OCI-LY7 (cell line): ENCODE results near the gene WDR7.

ENCODE experiments used
- EZH2phosphoT487 ChIP-seq: fragments of 200-600 bp; sonication (generic); IDR thresholded peaks from 2 replicates; pipeline ENCODE4 v1.6.1; 2018; ENCODE audit warnings: low read depth, borderline replicate concordance, mild to moderate bottlenecking, mixed run types, antibody characterized with exemption, low read length, moderate library complexity, mixed read lengths
- TF ChIP-seq, protein P1 (sequence below): fragments of 200-600 bp; sonication (generic); conservative IDR thresholded peaks from 2 replicates; pipeline ENCODE4 v1.5.1; 2014; ENCODE audit warnings: mild to moderate bottlenecking, antibody characterized with exemption, low read length, moderate library complexity, mixed read lengths

DNA sequence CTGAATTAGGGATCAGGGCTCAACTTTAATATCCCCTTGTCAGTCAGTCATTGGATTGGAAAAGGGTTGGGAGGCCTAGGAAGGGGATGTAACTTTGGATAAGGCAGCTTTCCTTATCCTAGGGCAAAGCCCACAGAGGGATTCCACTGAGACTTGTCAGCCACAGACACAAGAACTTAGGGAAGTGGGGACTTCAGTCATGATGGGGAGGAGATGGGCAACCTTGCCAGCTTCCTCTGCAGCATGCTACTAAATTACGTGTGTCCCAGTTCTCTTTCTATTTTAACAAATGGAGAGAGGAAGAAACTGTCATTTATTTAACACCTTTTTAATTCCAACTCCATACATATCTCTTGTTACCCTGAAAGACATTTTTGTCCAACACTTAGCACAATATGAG lies 237.8 kb downstream of the WDR7 start:
- TF ChIP-seq, protein P1, sequence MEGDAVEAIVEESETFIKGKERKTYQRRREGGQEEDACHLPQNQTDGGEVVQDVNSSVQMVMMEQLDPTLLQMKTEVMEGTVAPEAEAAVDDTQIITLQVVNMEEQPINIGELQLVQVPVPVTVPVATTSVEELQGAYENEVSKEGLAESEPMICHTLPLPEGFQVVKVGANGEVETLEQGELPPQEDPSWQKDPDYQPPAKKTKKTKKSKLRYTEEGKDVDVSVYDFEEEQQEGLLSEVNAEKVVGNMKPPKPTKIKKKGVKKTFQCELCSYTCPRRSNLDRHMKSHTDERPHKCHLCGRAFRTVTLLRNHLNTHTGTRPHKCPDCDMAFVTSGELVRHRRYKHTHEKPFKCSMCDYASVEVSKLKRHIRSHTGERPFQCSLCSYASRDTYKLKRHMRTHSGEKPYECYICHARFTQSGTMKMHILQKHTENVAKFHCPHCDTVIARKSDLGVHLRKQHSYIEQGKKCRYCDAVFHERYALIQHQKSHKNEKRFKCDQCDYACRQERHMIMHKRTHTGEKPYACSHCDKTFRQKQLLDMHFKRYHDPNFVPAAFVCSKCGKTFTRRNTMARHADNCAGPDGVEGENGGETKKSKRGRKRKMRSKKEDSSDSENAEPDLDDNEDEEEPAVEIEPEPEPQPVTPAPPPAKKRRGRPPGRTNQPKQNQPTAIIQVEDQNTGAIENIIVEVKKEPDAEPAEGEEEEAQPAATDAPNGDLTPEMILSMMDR = no peak
- TF ChIP-seq EZH2phosphoT487 = no peak
